Activated CD8-positive, alpha-beta memory T cell treated with anti-CD3 and anti-CD28 coated beads, Interleukin-2, amount 50 U/mL, for 1 hour (primary cell): ENCODE data around the gene PRR23E.

Experiments
- DNase-seq: peaks from one replicate; pipeline ENCODE4 v3.0.0-alpha.2; 2020; ENCODE audit errors: extremely low read depth

Gene PRR23E

DNA sequence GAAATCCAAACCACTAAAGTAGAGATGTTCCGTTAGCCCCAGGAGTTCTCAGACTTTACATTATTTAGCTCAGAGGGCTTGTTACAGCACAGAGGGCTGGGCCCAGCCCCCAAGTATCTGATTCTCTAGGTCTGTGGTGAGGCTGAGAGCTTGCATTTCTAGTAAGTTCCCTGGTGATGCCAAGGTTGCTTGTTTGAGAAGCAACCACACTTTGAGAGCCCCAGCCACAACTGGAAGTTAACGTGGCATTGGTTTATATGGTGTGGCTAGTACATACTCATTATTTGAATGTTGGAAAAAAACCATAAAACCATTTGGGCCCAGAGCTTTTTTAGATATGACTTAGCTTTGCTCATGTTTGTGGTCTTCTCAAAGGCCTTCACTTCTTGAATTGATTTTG lies 35.9 kb downstream of the PRR23E start:
- DNase-seq, result no peak

DNA sequence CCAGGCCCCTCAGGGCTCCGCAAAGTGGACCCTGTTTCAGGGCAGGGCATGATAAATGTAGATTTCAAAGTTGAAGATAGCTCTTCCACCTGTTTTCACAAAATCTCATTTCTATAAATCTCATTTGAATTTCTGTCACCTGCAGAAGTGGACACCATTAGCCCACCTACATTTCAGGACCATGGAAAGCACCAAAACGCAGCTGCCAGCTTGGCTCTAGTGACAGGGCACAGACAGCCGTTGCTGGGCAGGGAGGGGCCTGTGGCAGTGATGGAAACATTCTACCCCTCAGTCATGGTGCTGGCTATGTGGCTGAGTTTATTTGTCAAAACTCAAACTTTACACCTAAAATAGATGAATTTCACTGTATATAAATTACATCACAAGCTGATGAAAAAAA lies 40.4 kb downstream of the PRR23E start:
- no peak for DNase-seq

DNA sequence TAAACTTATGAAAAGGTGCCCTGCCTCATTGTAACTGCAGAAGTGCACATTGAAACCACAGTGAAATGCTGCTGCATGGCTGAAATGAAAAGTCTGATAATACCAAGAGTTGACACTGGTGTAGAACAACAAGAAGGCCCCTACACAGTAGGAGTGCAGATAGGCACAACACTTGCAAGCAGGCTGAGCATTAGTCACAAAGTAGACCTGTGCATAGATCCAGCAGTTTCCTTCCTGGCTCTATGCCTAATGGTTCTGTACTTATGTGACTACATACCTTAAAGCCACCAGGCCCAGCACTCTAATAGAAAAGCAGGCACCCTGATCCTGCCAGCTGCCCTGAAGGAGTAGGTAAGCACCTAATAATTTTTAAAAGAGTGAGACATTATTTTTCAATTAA lies 41.8 kb downstream of the PRR23E start:
- DNase-seq, result no peak

DNA sequence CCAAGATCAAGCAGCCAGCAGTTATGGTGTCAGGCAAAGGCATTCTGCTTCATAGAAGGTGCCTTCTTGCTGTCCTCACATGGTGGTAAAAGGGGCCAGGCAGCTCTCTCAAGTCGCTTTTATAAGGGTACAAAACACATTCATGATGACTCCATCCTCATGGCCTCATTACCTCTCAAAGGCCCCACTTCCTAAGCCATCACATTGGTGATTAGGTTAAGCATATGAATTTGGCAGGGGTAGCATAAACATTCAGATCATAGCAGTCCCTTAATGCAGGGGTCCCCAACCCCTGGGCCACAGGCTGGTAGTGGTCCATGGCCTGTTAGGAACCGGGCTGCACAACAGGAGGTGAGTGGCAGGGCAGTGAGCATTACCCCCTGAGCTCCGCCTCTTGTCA lies 42.8 kb downstream of the PRR23E start:
- DNase-seq, result no peak

DNA sequence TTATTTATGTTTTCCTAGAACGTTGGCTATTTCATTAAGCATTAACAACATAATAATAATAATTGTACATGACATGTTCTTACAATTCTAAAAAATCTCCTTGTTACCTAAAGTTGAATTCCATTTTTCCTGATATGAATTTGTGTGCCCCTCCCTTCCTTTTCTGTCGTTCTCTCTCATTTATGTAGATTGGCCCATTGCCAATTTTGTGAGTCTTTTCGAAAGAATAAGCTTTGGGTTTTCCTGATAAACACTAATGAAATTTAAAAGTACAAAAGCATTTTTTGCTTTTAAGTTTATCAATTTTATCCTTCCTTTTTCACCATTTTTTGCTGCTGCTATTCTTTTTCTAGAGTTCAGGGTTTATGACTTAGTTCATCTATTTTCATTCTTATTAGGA lies 44.9 kb downstream of the PRR23E start:
- DNase-seq, result no peak

DNA sequence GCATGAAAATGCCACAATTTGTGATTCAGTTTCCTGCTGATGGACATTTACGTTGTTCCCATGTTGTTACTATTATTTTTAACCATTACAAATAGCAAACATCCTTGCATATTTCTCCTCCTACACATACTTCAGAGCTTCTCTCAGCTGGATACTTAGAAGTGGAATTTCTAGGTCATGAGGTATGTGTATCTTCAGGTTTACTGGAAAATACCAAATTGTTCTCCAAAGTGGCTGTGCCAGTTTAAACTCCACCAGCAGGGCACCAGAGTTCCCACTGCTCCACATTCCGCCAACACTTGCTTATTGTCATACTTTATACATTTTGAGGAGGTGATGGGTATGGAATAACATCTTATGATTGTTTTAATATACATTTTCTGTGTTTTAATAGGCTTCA lies 45.7 kb downstream of the PRR23E start:
- DNase-seq, result no peak

DNA sequence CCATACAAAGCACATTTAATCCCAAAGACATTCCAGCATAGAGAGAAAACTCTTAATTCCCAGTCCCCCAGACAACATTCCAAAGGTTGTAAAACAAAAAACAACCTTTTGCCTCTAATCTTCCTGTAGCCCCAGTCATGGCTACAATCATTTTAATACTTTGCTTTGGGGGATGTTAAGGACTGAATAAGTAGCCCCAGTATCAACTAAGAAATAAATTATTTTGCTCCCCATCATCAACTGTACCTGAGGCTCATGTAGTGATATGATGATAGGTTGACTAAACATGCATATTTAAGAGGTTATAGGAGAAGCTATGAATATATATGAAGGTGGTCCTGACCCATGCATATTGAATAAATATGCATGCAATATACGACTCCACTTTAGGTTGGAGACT lies 54.4 kb downstream of the PRR23E start:
- no peak for DNase-seq
